ENCODE measurements around the gene RPS6KA1.

Gene RPS6KA1

DNA sequence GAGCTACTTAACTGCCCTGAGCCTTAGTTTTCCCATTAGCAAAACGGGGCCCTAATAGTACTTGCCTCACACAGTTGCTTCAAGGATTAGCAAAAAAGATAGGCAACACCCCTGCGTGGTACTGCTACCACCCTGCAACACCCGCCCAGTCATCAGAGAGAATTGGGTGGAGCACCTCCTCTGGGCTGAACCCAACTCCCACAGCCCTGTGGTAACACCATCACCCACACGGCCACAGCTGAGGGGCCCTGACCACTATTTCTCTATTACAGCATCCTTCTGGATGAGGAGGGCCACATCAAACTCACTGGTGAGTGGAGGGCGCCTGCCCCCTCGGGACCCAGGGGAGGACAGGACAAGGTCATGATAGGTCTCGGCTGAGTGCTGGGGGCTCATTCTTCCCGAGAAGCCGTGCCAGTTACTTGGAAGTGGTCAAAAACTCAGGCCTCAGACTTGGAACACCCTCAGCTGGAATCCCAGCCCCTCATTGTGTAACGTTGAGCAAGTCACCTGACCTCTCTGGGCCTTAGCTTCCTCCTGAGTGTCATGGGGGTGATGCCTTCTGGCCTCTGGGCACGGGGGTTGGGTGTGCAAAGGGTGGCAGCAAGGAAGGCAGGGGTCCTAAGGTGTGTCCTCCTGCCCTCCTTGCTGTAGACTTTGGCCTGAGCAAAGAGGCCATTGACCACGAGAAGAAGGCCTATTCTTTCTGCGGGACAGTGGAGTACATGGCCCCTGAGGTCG lies 24.6 kb downstream of the RPS6KA1 start:
- TF ChIP-seq FOXP2 (optimal IDR thresholded peaks at IDR 0.05; ENCODE audit: borderline replicate concordance, extremely low read depth, extremely low read length, insufficient read depth) (no peak), POLR2AphosphoS5 (IDR thresholded peaks at IDR 0.05; ENCODE audit: low read depth, low read length) (no peak), TAF1 (IDR thresholded peaks at IDR 0.05; ENCODE audit: borderline replicate concordance, insufficient read depth, low read length) (no peak), SIN3A (IDR thresholded peaks at IDR 0.05; ENCODE audit: borderline replicate concordance, insufficient read depth, low read length) (no peak)
- TF ChIP-seq, protein P1, sequence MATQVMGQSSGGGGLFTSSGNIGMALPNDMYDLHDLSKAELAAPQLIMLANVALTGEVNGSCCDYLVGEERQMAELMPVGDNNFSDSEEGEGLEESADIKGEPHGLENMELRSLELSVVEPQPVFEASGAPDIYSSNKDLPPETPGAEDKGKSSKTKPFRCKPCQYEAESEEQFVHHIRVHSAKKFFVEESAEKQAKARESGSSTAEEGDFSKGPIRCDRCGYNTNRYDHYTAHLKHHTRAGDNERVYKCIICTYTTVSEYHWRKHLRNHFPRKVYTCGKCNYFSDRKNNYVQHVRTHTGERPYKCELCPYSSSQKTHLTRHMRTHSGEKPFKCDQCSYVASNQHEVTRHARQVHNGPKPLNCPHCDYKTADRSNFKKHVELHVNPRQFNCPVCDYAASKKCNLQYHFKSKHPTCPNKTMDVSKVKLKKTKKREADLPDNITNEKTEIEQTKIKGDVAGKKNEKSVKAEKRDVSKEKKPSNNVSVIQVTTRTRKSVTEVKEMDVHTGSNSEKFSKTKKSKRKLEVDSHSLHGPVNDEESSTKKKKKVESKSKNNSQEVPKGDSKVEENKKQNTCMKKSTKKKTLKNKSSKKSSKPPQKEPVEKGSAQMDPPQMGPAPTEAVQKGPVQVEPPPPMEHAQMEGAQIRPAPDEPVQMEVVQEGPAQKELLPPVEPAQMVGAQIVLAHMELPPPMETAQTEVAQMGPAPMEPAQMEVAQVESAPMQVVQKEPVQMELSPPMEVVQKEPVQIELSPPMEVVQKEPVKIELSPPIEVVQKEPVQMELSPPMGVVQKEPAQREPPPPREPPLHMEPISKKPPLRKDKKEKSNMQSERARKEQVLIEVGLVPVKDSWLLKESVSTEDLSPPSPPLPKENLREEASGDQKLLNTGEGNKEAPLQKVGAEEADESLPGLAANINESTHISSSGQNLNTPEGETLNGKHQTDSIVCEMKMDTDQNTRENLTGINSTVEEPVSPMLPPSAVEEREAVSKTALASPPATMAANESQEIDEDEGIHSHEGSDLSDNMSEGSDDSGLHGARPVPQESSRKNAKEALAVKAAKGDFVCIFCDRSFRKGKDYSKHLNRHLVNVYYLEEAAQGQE (IDR thresholded peaks at IDR 0.05; ENCODE audit: insufficient read depth in 1 of 2, low read depth in 2 of 2, low read length in 2 of 2), result no peak

DNA sequence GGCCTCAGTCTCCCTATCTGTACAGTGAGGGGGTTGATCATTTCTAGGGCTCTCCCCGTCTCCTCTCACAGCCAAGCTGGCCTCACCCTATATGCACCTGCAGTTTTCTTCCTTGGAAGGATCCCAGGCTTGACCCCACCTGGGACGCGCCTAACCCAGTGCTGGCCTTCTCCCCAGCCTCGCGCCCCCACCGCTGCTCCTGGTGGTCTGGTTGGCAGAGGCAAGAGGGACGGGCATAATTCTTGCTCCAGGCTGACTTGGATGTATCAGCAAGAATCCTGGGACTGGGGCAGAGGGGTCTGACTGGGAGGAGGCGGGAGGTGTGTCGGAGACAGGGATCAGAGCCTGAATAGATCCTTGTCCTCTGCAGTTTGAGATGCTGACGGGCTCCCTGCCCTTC lies 25.2 kb downstream of the RPS6KA1 start:
- TF ChIP-seq POLR2AphosphoS5 (IDR thresholded peaks at IDR 0.05; ENCODE audit: low read depth, low read length) (no peak), SIN3A (IDR thresholded peaks at IDR 0.05; ENCODE audit: borderline replicate concordance, insufficient read depth, low read length) (no peak), TAF1 (IDR thresholded peaks at IDR 0.05; ENCODE audit: borderline replicate concordance, insufficient read depth, low read length) (no peak), FOXP2 (optimal IDR thresholded peaks at IDR 0.05; ENCODE audit: borderline replicate concordance, extremely low read depth, extremely low read length, insufficient read depth) (no peak)
- TF ChIP-seq, protein P1 (IDR thresholded peaks at IDR 0.05; ENCODE audit: insufficient read depth in 1 of 2, low read depth in 2 of 2, low read length in 2 of 2), result no peak

DNA sequence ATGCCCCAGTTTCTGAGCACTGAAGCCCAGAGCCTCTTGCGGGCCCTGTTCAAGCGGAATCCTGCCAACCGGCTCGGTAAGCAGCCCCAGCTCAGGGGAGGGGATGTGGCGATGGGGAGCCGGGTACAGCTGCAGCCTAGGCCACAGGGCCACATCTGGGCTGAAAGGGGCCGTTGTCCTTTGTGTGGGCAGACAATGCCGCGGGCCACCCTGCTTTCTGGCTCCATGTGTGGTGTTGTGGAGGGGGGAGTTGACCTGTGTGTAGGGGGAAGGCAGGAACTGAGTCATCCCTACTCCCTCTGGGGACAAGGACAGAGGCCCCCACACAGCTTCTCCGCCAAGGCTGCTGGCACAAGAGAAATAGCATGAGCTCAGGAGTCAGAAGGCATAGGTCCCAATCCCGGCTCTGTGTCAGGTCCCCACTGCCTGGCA lies 26.0 kb downstream of the RPS6KA1 start:
- TF ChIP-seq SIN3A (IDR thresholded peaks at IDR 0.05; ENCODE audit: borderline replicate concordance, insufficient read depth, low read length) (no peak), TAF1 (IDR thresholded peaks at IDR 0.05; ENCODE audit: borderline replicate concordance, insufficient read depth, low read length) (no peak), FOXP2 (optimal IDR thresholded peaks at IDR 0.05; ENCODE audit: borderline replicate concordance, extremely low read depth, extremely low read length, insufficient read depth) (no peak), POLR2AphosphoS5 (IDR thresholded peaks at IDR 0.05; ENCODE audit: low read depth, low read length) (no peak)
- TF ChIP-seq, protein P1 (IDR thresholded peaks at IDR 0.05; ENCODE audit: insufficient read depth in 1 of 2, low read depth in 2 of 2, low read length in 2 of 2), result no peak

DNA sequence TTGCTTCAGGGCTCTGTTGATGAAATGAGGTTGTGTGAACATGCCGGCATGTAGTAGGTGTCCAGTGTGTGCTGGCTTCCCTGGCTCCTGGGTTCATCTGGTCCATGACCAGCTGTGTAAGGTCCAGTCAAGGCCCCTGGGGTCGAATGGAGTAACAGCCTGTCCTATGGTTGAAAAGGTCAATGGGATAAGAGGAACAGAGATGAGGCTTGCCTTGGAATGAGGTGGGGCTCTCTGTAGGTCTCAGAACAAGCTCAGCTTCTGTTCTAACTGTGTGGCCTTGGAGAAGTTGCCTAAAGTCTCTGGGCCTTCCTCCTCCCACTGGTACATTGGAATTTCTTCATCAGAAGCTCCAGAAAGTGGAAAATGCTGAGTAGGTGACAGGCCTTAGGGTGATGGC lies 26.6 kb downstream of the RPS6KA1 start:
- TF ChIP-seq POLR2AphosphoS5 (IDR thresholded peaks at IDR 0.05; ENCODE audit: low read depth, low read length) (no peak), TAF1 (IDR thresholded peaks at IDR 0.05; ENCODE audit: borderline replicate concordance, insufficient read depth, low read length) (no peak), FOXP2 (optimal IDR thresholded peaks at IDR 0.05; ENCODE audit: borderline replicate concordance, extremely low read depth, extremely low read length, insufficient read depth) (no peak), SIN3A (IDR thresholded peaks at IDR 0.05; ENCODE audit: borderline replicate concordance, insufficient read depth, low read length) (no peak)
- TF ChIP-seq, protein P1 (IDR thresholded peaks at IDR 0.05; ENCODE audit: insufficient read depth in 1 of 2, low read depth in 2 of 2, low read length in 2 of 2), result no peak
